HL-60/S4 (cell line): ENCODE measurements around the gene JARID2.
"Not testable (repeated sequence)": the region's sequence is repeated elsewhere in the genome, so short reads cannot be mapped to it uniquely, and the experiment has no call there.

Source experiments
- in situ Hi-C: fragments of 300-500 bp; cut with MboI; formaldehyde crosslinking; loops from 2 replicates; pipeline ENCODE4 v1.14.3; 2022; ENCODE audit warnings: low sequenced_read_pairs

The JARID2 gene

GRCh38 chr6:15308435-15309213 is 62.8 kb downstream of the JARID2 start:
- in situ Hi-C loops = no loop called here

DNA sequence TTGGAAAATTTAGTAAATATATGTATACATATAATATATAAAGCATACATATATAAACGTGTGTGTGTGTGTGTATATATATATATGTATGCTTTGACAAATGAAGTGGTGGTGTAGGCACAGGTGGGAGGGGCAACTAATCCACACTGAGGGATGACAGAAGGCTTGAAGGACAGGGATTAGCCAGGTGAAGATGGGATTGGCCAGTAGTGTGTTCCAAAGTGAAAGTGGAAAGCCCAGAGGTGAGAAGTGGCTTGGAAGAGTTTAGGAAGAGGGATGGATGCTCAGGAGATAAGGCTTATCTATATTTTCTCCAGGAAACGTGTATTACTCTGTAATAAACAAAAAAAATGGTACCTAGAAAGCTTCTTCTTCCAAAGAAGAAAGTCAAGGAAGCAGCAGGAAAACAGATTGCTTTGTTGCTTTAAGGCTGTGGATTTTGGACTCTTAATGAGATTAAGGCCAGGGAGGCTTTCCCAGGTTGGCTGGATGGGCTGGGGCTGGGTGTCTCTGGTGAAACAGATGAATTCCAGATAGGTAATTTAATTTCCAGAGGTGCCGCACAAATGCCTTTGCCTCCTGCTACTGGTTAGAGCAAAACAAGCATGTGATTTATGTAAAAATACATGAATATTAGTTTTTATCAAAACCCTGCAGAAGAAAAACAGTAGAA is 63.9 kb downstream of the JARID2 start:
- in situ Hi-C loops = no loop called here

DNA sequence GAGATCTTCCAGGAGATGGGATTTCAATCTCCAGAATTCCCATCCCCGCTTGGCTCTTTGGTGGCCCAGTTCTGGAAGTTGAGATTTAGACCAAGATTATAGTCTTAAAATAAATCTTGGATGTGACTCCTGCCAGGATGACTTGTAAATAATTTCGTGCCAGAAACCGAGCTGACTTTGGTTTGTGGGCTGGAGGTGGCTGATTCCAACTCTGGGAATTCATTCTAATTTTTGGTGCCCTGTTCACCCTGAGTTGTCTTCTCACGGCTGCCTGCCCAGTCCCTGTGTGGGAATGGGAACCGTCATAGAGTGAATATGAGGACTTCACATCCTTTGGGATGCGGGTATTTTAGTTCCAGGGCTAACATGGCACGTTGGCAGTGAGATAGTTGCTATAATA is 64.8 kb downstream of the JARID2 start:
- in situ Hi-C loops = no loop called here

GRCh38 chr6:15312500-15312899 is 66.6 kb downstream of the JARID2 start:
- in situ Hi-C loops = no loop called here

DNA sequence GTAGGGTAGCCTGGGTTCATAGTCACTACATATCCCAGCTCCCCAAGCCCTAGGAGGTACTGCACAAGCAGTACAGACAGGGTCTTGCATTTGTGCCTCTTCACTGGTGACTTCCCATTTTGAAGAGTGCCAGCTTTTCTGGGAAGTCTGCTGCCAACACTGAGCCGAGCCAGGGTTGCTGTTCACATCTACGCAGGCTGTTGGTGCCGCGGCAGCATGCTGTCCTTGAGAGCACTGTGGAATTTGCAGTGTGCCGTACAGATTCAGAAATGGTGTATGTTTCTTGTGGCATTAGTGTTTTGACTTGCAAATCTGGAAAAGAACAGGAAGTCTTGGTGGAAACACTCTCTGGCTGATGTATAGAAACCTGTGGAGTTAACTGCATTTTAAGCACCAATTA is 67.5 kb downstream of the JARID2 start:
- in situ Hi-C loops = no loop called here

DNA sequence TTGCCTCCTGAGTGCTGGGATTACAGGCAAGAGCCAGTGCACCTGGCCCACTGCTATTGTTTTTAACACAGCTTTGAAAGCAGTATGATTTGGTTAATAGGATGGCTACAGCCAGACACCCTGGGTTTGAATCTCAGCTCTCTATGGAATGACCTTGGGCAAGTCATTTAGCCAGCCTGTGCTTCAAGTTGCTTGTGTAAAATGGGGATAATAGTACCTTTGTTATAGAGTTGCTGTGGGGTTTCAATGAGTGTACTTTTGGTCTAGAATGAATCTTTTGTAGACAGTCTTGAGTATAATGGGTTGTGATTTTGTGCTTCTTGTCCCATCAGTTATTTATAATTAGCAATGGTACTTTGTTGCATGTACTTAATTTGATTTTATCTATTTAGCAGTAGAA is 70.9 kb downstream of the JARID2 start:
- in situ Hi-C loops = no loop called here

GRCh38 chr6:15317251-15317650 is 71.4 kb downstream of the JARID2 start:
- in situ Hi-C loops = no loop called here

- in situ Hi-C loops = no loop called here
Observed at GRCh38 chr6:15317934-15318902, 72.3 kb downstream of the JARID2 start.

GRCh38 chr6:15319677-15320076 is 73.8 kb downstream of the JARID2 start:
- in situ Hi-C loops = no loop called here

DNA sequence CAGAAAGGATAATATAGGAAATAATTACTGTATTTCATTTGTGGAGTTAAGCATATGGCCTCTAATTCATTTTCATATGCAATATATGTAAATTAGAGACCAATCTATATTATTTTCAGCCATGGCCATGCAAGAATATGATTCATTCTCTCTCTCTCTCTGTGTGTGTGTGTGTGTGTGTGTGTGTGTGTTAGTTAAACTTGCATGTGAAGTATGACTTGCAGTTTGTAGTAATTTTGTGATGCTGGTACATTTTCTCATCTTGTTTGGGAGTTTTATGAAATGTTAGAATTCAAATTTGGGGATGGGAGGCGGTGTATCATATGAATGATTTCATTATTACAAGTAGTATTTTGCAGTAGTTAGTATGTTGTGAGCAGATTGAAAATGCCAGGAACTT is 74.8 kb downstream of the JARID2 start:
- in situ Hi-C loops = no loop called here

DNA sequence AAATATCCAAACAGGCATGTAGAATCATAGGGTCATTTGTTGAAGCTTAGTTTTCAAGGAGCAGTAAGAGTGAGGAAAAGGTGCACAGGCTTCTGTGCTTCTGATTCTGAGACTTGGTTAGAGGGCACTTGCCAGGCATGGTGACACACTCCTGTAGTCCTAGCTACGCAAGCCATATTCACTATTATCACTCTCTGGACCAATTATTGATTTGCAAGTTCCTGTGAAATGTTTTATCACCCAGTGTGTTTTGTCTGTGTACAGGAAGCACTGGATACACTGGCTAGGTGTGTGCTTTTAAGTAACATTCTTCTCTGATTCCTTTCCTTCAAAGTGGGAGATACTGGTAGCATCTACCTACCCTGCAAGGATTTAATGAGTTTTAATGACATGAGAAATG is 76.3 kb downstream of the JARID2 start:
- in situ Hi-C loops = no loop called here

GRCh38 chr6:15322781-15323536 is 77.1 kb downstream of the JARID2 start:
- in situ Hi-C loops = no loop called here

DNA sequence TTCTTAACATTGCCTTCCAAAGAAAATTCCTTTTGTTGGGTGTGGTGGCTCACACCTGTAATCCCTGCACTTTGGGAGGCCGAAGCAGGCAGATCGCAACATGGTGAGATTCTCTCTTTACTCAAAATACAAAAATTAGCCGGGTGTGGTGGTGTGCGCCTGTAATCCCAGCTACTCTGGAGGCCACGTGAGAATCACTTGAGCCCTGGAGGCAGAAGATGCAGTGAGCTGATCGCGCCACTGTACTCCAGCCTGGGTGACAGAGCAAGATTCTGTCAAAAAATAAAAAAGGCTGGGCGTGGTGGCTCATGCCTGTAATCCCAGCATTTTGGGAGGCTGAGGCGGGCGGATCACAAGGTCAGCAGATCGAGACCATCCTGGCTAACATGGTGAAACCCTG is 77.7 kb downstream of the JARID2 start:
- in situ Hi-C loops = not testable (repeated sequence)

GRCh38 chr6:15324427-15324985 is 78.6 kb downstream of the JARID2 start:
- in situ Hi-C loops = no loop called here

GRCh38 chr6:15325540-15325955 is 79.7 kb downstream of the JARID2 start:
- in situ Hi-C loops = no loop called here

GRCh38 chr6:15326067-15326614 is 80.3 kb downstream of the JARID2 start:
- in situ Hi-C loops = no loop called here

DNA sequence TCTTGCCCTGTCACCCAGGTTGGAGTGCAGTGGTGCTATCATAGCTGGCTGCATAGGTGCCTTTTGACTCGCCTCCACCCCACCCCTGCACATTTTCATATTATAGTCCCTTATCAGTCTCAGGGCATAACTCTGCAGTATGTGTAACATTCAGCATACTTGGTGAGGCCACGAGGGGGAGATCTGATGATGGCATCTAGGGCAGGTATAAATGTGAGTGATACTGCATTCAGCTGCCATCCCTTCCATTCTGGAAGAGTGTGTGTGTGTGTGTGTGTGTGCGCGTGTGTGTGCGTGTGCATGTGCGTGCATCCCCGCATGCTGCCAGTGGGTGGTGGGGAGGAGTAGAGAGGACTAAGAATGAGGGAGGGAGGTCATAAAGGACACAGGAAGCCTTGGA is 81.4 kb downstream of the JARID2 start:
- in situ Hi-C loops = no loop called here

- in situ Hi-C loops = no loop called here
Observed at GRCh38 chr6:15329197-15329671, 83.4 kb downstream of the JARID2 start.

GRCh38 chr6:15330174-15330944 is 84.5 kb downstream of the JARID2 start:
- in situ Hi-C loops = no loop called here
